Kidney epithelial cell (primary cell): Measurements from ENCODE around the gene SLPI. TPM values are rescaled to one million over a fixed set of nuclear protein-coding genes. Genes with fewer than 3 reads are reported as not detected.

Source experiments
- DNase-seq: peaks from one replicate; pipeline ENCODE4 v3.0.0-alpha.2; 2010; ENCODE audit warnings: low read depth
- H3K27me3 ChIP-seq: 2 replicates; pipeline ENCODE4 v1.6.0; 2011; ENCODE audit warnings: low read length; ENCODE audit not compliant: control insufficient read depth, insufficient read depth
- H3K36me3 ChIP-seq: 2 replicates; pipeline ENCODE4 v1.5.1; 2011; ENCODE audit warnings: low read length; ENCODE audit not compliant: control insufficient read depth, insufficient read depth
- H3K4me3 ChIP-seq: 2 replicates; pipeline ENCODE4 v1.5.1; 2011; ENCODE audit warnings: low read depth, mild to moderate bottlenecking, control low read depth, low read length
- total RNA-seq: library from RNA; depleted of rRNA; stranded (reverse); fragments of >200 nt; gene quantifications from 2 replicates; pipeline ENCODE4 v1.2.3, GENCODE V29; 2015
- TF ChIP-seq, protein P1 (sequence below): IDR thresholded peaks from 2 replicates; pipeline ENCODE4 v1.5.1; 2011; ENCODE audit warnings: mild to moderate bottlenecking, moderate library complexity, low read length, control low read depth, inconsistent platforms; ENCODE audit not compliant: insufficient read depth, poor library complexity, severe bottlenecking

Gene SLPI
- total RNA-seq, 1 donor from 2014 or later = 88.0 TPM

- TF ChIP-seq, protein P1, sequence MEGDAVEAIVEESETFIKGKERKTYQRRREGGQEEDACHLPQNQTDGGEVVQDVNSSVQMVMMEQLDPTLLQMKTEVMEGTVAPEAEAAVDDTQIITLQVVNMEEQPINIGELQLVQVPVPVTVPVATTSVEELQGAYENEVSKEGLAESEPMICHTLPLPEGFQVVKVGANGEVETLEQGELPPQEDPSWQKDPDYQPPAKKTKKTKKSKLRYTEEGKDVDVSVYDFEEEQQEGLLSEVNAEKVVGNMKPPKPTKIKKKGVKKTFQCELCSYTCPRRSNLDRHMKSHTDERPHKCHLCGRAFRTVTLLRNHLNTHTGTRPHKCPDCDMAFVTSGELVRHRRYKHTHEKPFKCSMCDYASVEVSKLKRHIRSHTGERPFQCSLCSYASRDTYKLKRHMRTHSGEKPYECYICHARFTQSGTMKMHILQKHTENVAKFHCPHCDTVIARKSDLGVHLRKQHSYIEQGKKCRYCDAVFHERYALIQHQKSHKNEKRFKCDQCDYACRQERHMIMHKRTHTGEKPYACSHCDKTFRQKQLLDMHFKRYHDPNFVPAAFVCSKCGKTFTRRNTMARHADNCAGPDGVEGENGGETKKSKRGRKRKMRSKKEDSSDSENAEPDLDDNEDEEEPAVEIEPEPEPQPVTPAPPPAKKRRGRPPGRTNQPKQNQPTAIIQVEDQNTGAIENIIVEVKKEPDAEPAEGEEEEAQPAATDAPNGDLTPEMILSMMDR = no peak
- no peaks in the 10 kb centered on the region for H3K36me3 ChIP-seq
Measured at GRCh38 chr20:45247865-45248264, 6.5 kb downstream of the SLPI start.

GRCh38 chr20:45246109-45246508 lies 8.3 kb downstream of the SLPI start:
- Histone ChIP-seq H3K36me3 (no peaks in the 10 kb centered on the region), H3K4me3 (no peak overlapping the region), H3K27me3 (no peaks in the 10 kb centered on the region)
- TF ChIP-seq, protein P1 = no peak
- no peak for DNase-seq

More at GRCh38 chr20:45247865-45248264, 6.5 kb downstream of the SLPI start:
- Histone ChIP-seq H3K4me3 (no peak overlapping the region), H3K27me3 (peaks cover 2% of the 10 kb centered on the region)
- no peak for DNase-seq

GRCh38 chr20:45238139-45238538 lies 16.2 kb downstream of the SLPI start:
- H3K4me3 ChIP-seq = no peak overlapping the region
- no peak for DNase-seq
- TF ChIP-seq, protein P1 = no peak
- no peaks in the 10 kb centered on the region for H3K27me3 ChIP-seq
- H3K36me3 ChIP-seq = no peaks in the 10 kb centered on the region

DNA sequence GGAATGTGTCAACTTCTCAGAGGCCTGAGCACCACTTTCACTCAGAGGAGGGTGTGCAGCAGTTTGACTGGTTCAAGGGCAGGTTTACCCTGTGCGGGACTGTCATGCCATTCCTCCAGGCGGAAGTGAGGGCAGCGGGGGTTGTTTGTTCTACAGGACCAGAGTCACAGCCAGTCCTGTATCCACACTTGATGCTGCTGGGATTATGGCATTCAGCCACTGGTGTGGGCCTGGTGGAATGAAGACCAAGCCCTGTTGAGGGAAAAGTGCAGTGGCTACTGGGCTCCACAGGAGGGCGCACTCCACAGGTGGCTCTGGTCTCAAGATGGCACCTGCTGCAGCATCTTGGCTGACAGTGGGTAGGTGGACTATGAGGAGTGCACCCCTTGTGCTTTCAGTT lies 18.4 kb downstream of the SLPI start:
- H3K4me3 ChIP-seq = no peak overlapping the region
- H3K36me3 ChIP-seq = no peaks in the 10 kb centered on the region
- no peaks in the 10 kb centered on the region for H3K27me3 ChIP-seq
- no peak for DNase-seq
- TF ChIP-seq, protein P1 = peak; percentile 45

- TF ChIP-seq, protein P1 = no peak
- Histone ChIP-seq H3K27me3 (no peaks in the 10 kb centered on the region), H3K4me3 (no peak overlapping the region), H3K36me3 (no peaks in the 10 kb centered on the region)
- DNase-seq = no peak
Measured at GRCh38 chr20:45230631-45231030, 23.7 kb downstream of the SLPI start.

GRCh38 chr20:45229264-45230056 lies 24.9 kb downstream of the SLPI start:
- no peak for DNase-seq
- TF ChIP-seq, protein P1 = peak; percentile 68
- Histone ChIP-seq H3K4me3 (no peak overlapping the region), H3K27me3 (peaks cover 2% of the 10 kb centered on the region), H3K36me3 (no peaks in the 10 kb centered on the region)
